Measurements from ENCODE around the gene FEZF2.

DNA sequence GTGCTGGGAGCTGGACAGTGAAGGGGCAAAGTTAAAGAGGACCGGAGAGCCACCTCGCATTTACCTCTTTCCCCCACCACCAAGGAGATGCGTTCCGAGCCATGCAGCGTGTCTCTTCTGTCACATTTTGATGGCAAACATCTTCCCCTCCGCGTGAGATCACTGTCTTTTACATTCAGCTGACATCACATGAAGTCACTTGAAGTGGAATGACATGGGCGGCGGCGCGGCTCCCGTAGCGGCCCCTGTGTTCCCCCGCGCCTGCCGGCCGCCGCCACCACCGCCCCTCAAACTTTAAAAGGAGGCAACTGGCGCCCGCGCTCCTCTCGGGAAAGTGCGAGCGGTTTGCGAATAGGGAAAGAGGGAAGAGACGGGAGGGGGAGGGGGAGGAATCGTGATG, at the start of gene FEZF2:
- TF ChIP-seq EZH2 (IDR thresholded peaks at IDR 0.05) = peak; percentile 94
- TF ChIP-seq, protein P1, sequence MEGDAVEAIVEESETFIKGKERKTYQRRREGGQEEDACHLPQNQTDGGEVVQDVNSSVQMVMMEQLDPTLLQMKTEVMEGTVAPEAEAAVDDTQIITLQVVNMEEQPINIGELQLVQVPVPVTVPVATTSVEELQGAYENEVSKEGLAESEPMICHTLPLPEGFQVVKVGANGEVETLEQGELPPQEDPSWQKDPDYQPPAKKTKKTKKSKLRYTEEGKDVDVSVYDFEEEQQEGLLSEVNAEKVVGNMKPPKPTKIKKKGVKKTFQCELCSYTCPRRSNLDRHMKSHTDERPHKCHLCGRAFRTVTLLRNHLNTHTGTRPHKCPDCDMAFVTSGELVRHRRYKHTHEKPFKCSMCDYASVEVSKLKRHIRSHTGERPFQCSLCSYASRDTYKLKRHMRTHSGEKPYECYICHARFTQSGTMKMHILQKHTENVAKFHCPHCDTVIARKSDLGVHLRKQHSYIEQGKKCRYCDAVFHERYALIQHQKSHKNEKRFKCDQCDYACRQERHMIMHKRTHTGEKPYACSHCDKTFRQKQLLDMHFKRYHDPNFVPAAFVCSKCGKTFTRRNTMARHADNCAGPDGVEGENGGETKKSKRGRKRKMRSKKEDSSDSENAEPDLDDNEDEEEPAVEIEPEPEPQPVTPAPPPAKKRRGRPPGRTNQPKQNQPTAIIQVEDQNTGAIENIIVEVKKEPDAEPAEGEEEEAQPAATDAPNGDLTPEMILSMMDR (IDR thresholded peaks at IDR 0.05) = no peak
